ENCODE results near the gene TTLL6. TPM values are rescaled to one million over a fixed set of nuclear protein-coding genes. Genes with fewer than 3 reads are reported as not detected.

TTLL6 gene
- total RNA-seq, 1 donor from 2014 or later = 17.4 TPM

DNA sequence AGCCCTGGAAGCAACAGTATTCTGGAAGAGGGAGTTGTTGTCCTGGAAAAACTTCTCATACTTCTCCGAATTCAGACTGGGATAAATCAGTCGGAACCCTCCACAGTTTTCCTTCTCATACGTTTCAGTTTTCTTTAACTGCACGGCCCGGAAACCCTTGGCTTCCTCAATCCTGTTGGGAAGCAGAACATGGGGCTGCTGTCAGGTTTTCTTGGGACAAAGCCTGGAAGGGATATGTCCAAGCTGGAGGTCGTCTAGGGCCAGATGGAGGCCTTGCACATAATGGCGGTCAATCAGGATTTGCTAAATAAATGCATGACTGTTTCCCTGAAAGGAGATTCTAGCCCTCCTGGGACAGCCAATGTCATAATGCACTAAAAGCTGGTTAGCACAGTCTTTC is 29.2 kb downstream of the TTLL6 start:
- Mint-ChIP-seq H3K9me3 (no peaks in the 10 kb centered on the region), H3K4me1 (no peaks in the 10 kb centered on the region), H3K27me3 (ENCODE audit: insufficient read depth, low read depth) (peaks cover 15% of the 10 kb centered on the region), H3K36me3 (no peaks in the 10 kb centered on the region), H3K27ac (no peak overlapping the region), H3K4me3 (no peak overlapping the region)
- Histone ChIP-seq H3K27me3 (peaks cover 35% of the 10 kb centered on the region), H4K20me1 (ENCODE audit: low read depth) (no peaks in the 10 kb centered on the region), H3K4me1 (peaks cover 3% of the 10 kb centered on the region), H3F3A (ENCODE audit: low read depth) (no peaks in the 10 kb centered on the region), H3K4me2 (no peak overlapping the region), H3K36me3 (no peaks in the 10 kb centered on the region), H3K9ac (no peak overlapping the region), H2AFZ (replicated peaks) (no peak overlapping the region), H3K27ac (no peak overlapping the region), H3K79me2 (ENCODE audit: low read depth) (no peaks in the 10 kb centered on the region), H3K4me3 (no peak overlapping the region), H3K9me3 (ENCODE audit: low read depth) (no peaks in the 10 kb centered on the region)
- no peak for DNase-seq (ENCODE audit: low spot score)
- TF ChIP-seq, protein P1, sequence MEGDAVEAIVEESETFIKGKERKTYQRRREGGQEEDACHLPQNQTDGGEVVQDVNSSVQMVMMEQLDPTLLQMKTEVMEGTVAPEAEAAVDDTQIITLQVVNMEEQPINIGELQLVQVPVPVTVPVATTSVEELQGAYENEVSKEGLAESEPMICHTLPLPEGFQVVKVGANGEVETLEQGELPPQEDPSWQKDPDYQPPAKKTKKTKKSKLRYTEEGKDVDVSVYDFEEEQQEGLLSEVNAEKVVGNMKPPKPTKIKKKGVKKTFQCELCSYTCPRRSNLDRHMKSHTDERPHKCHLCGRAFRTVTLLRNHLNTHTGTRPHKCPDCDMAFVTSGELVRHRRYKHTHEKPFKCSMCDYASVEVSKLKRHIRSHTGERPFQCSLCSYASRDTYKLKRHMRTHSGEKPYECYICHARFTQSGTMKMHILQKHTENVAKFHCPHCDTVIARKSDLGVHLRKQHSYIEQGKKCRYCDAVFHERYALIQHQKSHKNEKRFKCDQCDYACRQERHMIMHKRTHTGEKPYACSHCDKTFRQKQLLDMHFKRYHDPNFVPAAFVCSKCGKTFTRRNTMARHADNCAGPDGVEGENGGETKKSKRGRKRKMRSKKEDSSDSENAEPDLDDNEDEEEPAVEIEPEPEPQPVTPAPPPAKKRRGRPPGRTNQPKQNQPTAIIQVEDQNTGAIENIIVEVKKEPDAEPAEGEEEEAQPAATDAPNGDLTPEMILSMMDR (IDR thresholded peaks at IDR 0.05) = no peak
- no peak for TF ChIP-seq EZH2phosphoT487 (IDR thresholded peaks at IDR 0.05)
- no peak for TF ChIP-seq EZH2 (IDR thresholded peaks at IDR 0.05)

DNA sequence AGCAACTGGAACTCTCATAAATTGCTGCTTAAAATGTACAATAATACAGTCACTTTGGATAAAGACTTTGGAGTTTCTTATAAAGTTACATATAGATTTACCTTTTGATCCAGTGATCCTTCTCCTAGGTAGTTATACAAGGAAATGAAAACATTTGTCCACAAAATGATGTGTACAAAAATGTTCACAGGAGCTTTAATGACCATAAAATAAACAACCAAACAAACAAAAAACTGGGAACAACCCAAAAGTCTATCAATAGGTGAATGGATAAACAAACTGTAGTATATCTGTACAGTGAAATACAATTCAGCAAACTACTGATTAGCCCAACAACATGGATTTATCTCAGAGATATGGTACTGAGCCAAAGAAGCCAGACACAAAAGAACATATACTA is 37.6 kb downstream of the TTLL6 start:
- no peak for DNase-seq (ENCODE audit: low spot score)

DNA sequence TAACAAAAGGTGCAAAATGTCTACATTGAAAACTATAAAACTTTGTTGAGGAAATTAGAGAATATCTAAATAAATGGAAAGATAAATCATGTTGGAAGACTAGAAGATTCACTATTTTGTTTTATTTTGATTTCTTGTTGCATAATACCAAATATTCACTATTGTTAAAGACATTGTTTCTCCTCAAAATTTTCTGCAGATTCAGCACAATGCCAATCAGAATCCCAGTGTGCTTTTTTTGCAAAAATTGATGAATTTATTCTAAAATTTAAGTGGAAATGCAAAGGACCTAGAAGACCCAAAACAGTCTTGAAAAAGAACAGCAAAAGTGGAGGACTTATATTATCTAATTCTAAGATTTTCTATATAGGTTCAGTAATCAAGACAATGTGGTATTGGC is 40.4 kb downstream of the TTLL6 start:
- Histone ChIP-seq H3K27me3 (peaks cover 63% of the 10 kb centered on the region), H3F3A (ENCODE audit: low read depth) (no peaks in the 10 kb centered on the region), H3K36me3 (no peaks in the 10 kb centered on the region), H4K20me1 (ENCODE audit: low read depth) (no peaks in the 10 kb centered on the region), H3K9ac (no peak overlapping the region), H3K27ac (no peak overlapping the region), H3K4me1 (no peaks in the 10 kb centered on the region), H3K4me3 (no peak overlapping the region), H3K4me2 (no peak overlapping the region), H3K9me3 (ENCODE audit: low read depth) (no peaks in the 10 kb centered on the region), H2AFZ (replicated peaks) (no peak overlapping the region), H3K79me2 (ENCODE audit: low read depth) (no peaks in the 10 kb centered on the region)
- H3K27me3 Mint-ChIP-seq (ENCODE audit: insufficient read depth, low read depth) = peaks cover 14% of the 10 kb centered on the region
- H3K36me3 Mint-ChIP-seq = no peaks in the 10 kb centered on the region
- TF ChIP-seq, protein P1 (IDR thresholded peaks at IDR 0.05) = no peak
- no peak for TF ChIP-seq EZH2 (IDR thresholded peaks at IDR 0.05)
- no peak for TF ChIP-seq EZH2phosphoT487 (IDR thresholded peaks at IDR 0.05)
- no peaks in the 10 kb centered on the region for H3K4me1 Mint-ChIP-seq
- no peak overlapping the region for H3K27ac Mint-ChIP-seq
- peaks cover 3% of the 10 kb centered on the region for H3K9me3 Mint-ChIP-seq
- H3K4me3 Mint-ChIP-seq = no peak overlapping the region
- DNase-seq (ENCODE audit: low spot score) = no peak

More for the DNA sequence above, 37.6 kb downstream of the TTLL6 start:
- H2AFZ ChIP-seq (replicated peaks) = no peak overlapping the region
- Mint-ChIP-seq H3K4me3 (no peak overlapping the region), H3K9me3 (peaks cover 3% of the 10 kb centered on the region), H3K4me1 (no peaks in the 10 kb centered on the region), H3K27ac (no peak overlapping the region), H3K27me3 (ENCODE audit: insufficient read depth, low read depth) (peaks cover 14% of the 10 kb centered on the region), H3K36me3 (no peaks in the 10 kb centered on the region)
- no peak overlapping the region for H3K4me2 ChIP-seq
- no peaks in the 10 kb centered on the region for H3K9me3 ChIP-seq (ENCODE audit: low read depth)
- H3K36me3 ChIP-seq = no peaks in the 10 kb centered on the region
- H3K4me3 ChIP-seq = no peak overlapping the region
- H3F3A ChIP-seq (ENCODE audit: low read depth) = no peaks in the 10 kb centered on the region
- peaks cover 45% of the 10 kb centered on the region for H3K27me3 ChIP-seq
- no peaks in the 10 kb centered on the region for H3K4me1 ChIP-seq
- no peak overlapping the region for H3K9ac ChIP-seq
- H4K20me1 ChIP-seq (ENCODE audit: low read depth) = no peaks in the 10 kb centered on the region
- TF ChIP-seq EZH2 (IDR thresholded peaks at IDR 0.05) (no peak), EZH2phosphoT487 (IDR thresholded peaks at IDR 0.05) (no peak)
- TF ChIP-seq, protein P1 (IDR thresholded peaks at IDR 0.05) = no peak
- no peak overlapping the region for H3K27ac ChIP-seq
- no peaks in the 10 kb centered on the region for H3K79me2 ChIP-seq (ENCODE audit: low read depth)
